GM21360 (cell line): Measurements from ENCODE around the gene LIN9.

Experiments used
- ATAC-seq: cut with Tn5 transposase; IDR thresholded peaks from one replicate; pipeline ENCODE4 v1.9.1; 2021; ENCODE audit warnings: mild to moderate bottlenecking, moderate library complexity; ENCODE audit not compliant: unreplicated experiment

LIN9 gene

DNA sequence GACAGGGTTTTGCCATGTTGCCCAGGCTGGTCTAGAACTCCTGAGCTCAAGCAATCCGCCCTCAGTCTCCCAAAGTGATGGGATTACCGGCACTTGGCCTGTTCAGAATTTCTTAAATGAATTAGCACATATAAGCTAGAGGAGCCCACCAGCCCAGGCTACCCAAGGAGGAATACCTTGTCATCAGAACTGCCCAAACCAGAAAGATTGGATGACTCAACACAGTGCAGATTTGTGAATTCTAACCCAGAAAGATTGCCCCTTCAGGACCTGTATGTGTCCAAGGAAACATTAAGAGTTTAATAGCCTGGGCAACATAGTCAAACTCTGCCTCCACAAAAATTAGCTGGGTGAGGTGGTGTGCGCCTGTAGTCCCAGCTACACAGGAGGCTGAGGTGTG lies 14.0 kb upstream of the LIN9 start:
- no peak for ATAC-seq

DNA sequence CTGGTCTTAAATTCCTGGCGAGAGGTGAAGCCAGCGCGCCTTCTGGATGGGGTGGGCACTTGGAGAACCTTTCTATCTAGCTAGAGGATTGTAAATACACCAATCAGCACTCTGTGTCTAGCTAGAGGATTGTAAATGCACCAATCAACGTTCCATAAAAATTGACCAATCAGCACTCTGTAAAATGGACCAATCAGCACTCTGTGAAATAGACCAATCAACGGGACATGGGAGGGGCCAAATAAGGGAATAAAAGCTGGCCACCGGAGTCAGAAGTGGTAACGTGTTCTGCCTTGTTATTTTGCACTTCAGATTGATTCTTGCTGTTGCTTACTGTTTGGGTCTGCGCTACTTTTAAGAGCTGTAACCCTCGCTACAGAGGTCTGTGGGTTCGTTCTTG lies 12.0 kb upstream of the LIN9 start:
- ATAC-seq, result no peak

DNA sequence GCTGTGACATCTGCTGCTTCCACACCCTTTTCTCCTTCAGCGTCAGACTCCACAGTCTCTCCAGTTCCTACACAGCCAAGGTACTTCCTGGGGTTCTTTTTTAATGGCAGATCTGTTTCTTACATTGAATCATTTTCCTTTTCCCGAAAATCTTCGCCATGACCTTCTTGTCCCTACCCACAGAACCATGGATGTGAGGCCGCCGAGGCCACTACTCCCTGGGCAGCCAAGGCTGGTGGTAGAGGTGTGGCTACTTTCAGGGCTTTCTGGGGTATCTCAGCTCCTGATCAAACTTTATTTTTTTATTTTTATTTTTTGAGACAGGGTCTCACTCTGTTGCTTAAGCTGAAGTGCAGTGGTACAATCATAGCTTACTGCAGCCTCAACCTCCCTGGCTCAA lies 9.5 kb upstream of the LIN9 start:
- ATAC-seq, result no peak

DNA sequence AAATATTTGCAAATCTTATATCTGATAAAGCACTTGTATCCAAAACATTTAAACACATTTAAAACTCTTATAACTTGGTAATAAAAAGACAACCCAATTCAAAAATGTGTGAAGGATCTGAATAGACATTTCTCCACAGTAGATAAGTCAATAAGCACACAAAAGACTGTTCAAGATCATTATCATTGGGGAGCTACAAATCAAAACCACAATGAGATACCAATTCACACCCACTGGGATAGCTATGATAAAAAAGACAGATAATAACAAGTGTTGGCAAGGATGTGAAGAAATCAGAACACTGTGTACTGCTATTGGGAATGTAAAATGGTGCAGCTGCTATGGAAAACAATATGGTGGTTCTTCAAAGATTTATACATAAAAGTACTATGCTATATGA lies 5.1 kb upstream of the LIN9 start:
- ATAC-seq, result no peak

DNA sequence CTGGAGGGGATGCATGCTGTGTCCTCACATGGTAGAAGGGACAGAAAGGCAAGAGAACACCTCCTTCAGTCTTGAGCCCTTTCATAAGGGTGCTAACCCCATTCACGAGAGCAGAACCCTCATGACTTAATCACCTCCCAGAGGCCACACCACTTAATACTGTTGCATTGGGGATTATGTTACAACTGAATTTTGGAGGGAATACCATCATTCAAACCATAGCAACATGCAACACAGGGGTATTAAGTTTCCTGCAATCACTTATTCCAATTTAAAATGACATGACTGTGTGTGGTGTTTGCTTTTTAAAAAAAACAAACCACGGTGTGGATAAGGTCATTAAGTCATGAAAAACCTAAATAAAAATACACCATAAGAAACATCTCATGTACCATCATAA lies 3.1 kb upstream of the LIN9 start:
- ATAC-seq, result no peak

DNA sequence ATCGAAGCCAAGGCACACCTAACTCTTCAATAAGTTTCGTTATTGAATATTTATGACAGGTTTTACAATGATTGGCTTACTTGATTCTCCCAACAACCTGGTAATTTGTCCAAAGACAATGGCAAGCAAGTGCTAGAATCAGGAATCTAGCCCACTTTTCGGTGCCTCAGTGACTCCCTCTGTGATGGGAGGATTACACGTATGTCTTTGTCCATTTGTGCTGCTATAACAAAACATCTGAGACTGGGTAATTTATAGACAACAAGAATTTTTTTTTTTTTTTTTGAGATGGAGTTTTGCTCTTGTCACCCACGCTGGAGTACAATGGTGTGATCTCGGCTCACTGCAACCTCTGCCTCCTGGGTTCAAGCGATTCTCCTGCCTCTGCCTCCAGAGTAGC lies 2.4 kb upstream of the LIN9 start:
- no peak for ATAC-seq

DNA sequence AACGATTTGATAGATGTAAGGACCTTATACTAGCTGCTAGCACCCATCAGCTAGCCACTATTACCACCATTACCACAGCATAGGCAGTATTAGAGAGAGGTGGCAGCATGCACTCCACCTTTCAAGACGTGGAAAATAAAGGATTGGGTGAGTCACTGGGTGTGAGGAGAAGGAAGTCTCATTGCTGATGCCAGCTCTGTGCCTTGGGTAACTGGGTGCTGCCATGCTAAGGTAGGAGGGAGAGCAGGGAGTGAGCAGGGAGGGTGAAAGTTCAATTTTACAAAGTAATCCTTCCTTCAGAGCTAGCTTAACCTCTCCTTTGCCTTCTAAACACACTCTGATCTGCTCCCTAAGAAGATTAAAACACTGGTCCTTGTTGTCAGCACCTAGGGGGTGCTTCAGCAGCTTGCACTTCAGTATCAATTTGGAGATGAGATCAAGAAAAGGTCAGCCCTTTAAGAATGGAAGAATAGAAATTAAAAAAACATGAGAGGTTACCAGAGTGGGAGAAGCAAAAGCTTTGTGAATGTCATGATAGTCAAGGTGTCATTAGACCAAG lies 1.8 kb upstream of the LIN9 start:
- ATAC-seq, result no peak

DNA sequence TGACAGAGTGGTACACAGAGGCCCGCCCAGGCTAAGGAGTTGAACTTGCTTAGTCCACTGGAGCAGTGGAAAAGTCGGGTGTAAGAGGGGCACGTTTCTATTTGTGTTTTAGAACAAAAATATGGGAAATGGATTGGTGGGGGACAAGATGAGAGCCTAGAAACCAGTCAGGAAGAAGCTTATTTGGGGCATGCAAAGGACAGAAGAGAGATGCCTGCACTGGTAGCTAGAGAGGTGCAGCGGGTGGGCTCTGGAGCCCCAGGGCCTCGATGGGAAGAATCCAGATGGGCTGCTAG lies 1.2 kb upstream of the LIN9 start:
- no peak for ATAC-seq

DNA sequence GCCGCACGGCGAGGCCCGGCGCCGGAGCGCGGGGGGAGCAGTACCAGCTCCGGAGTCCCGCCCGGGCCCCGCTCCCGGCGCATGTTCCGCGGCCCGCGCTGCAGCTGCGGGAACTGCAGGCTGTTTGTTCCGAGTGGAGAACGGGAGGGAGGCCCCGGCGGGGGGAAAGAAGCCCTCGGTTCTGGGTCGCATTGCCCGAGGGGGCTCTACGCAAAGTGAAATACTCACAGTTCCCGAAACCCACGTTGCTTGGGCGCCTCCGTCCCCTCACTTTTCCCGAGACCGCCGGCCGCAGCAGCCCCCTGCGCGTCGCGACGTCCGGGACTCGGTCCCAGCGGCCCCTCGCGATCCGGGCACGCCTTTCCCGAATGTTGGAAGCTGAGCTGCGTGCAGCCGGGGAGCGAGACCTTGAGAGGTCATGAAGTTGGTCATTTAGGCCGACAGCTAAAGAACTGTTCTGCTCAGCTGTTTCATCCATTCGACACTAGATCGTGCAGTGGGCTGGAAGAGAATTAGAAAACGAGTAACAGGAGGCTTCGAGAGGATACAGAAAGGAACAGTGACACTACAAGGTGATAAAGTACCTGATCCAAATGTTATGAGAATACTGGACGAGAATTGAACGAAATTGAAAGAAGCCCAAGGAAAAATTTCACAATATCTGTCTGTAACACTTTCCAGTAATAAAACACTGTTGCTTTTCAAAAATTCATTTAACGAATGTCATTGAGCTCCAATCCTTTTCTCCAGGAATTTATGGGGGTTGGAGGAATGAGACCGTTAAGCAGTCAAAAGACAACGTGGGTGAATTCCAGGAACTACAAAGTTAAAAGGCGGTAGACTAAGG lies 657 bp upstream of the LIN9 start:
- ATAC-seq, result no peak

DNA sequence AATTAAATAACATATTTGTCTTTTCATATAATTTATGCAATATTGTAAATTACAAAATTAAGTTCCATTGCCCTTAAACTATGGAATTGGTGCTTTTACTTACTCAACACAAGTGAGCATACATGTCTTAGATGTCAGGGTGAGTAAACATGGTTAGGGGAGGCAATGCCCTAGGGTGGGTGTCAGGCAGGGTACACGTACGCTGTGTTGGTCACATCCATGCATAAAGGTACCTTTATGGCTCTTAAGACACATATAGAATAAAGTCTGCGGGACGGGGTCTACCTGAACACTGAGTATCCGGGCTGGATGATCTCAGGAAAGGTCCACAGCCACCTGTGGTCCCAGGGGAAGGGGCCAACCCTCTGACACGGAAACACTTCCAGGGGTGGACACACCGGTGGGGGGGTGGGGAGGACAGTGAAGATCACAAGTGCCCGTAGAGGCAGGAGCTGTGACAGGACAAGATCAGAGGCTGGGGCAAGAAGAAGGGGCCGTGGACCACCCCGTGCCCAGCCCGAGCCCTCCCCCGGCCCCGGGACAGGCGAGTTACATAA lies 720 bp downstream of the LIN9 start:
- no peak for ATAC-seq

DNA sequence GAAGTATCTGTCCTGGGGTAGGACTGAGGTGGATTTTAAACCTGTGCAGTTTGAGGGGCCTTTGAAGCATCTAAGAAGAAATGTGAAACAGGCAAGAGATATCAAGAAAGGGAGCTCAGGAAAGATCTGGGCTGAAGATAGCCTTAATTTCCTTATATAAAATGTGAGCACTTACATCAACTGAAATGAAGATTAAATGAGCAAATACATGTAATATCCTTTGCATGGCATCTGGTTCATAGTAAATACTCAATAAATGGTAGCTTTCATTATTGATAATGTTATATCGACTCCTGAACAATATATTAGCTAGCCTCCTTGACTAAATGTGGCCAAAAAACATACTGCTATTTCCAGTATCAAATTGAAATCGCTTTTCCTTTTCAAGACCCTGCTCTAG lies 2.5 kb downstream of the LIN9 start:
- no peak for ATAC-seq

DNA sequence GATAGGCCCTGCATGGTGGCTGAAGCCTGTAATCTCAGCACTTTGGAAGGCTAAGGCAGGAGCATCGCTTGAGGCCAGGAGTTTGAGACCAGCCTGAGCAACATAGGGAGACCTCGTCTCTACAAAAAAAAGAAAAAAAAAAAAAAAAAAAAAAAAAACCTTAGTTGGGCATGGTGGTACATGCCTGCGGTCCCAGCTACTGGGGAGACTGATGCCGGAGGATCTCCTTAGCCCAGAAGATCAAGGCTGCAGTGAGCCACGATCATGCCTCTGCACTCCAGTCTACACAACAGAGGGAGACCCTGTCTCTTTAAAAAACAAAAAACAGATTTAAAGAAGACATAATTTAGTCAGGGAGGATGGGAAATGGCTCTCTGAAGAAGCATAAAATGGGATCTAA lies 3.8 kb downstream of the LIN9 start:
- no peak for ATAC-seq

DNA sequence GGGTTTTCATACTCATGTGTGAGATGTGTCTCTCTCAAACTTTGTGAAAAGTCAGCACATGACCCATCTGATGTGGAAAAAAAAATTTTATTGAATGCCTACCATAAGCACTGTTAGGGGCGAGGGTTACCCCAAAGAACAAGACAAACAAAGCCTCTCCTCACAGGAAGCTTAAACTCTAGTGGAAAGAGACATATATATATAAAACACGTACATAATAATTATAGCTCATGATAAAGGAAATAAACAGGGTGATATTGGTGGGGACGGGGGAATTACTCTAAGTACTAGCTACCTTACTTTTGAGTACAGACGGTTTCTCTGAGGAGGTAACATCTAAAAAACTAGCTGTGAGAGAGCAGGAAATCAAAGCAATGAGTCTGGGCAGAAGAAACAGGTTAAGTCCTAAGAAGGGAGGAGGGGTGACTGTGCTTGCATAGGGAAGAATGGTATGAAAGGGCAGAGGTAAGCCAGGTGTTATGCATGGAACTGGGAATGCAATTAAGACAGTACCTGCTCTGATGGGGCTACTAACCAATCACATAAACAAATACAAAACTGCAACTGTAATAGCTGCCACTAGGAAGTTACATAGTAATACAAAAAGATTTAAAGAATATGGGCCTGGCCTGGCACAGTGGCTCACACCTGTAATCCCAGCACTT lies 4.5 kb downstream of the LIN9 start:
- ATAC-seq, result no peak

DNA sequence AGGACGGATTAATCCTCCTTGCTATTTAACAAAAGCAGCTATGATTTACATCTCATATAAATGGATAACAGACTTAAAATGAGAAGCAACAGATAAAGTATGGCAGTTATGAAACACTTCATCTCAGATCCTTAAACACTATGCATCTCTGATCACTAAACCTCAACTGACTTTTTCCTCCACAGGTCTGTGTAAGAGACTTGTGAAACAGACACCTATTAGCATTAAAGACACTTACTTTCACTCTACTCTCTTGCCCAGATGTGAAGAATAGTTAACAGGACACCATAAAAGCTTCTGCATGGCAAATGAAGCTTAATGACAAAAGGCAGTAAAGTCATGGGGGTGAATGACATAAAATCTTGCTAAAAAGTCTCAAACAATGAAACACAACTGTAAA lies 6.2 kb downstream of the LIN9 start:
- ATAC-seq, result no peak

DNA sequence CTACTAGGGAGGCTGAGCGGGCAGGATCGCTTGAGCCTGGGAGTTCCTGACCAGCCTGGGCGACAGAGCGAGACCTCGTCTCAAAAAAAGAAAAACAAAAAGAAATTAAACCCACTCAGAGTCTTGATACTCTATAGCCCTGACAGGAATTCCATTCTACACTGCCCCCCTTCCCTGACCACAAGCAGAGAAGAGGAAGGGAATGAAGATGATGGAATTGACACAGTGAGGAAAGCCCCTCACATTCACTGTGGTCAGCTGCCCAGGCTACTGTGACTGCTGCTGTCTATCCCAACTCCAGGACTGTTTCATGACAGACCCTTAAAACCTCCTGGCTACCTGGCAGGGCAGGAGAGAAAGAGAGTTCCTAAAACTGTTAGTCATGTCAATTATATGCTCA lies 12.1 kb downstream of the LIN9 start:
- ATAC-seq, result no peak

DNA sequence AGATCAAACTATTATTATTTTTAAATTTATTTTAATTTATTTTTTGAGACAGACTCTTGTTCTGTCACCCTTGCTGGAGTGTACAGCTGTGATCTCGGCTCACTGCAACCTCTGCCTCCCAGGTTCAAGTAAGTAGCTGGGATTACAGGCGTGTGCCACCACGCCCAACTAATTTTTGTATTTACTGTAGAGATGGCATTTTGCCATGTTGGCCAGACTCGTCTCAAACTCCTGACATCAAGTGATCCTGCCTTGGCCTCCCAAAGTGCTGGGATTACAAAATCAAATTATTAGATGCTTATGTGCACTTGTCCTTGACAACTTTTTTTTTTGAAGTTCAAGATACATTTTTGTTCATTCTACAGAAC lies 15.4 kb downstream of the LIN9 start:
- ATAC-seq, result no peak

DNA sequence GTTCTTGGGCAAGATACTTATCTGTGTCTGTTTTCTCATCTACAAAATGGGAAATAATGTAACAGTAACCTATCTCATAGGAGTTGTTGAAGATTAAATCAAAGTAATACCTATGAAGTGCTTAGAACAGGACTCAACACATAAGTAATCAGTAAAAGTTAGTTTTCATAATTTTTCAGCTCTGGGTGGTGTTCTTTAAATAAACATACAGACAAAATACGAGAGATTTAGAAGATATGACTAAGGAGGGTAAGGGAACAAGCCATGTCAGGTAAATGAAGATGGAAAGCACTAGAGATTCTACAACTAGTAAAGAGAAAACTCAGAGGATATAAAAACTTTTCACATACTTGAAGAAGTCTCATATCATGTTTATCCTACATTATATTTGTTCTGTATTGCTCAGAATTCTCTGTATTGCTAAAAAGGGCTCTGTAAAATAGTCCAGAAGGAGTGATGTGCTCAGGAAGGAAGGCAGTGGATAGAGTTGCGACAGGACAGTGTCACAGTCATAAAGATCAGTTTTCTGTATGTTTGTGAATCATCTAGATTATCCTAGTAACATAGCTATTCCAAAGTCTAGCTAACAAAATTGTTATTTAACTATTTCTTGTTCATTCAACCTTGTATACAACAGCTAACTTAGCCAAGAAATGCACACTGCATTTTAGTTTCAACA lies 16.0 kb downstream of the LIN9 start:
- ATAC-seq, result no peak

DNA sequence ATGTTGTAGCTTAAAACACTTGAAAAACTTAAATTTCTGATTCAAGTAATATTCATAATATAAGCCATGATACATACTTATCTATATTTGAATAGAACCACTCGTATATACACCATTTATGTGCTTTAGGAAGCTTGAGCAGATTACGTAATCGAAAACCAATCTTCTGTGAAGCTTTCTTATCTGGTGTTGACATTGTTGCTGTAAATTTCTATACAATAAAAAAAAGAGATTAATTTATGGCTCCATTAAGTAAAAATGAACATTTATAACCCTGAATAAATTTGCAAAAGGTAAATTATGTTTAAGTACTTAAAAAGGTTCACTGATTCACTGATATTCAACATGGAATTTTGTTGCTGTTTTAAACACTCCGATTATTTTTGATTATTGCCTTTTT lies 21.4 kb downstream of the LIN9 start:
- no peak for ATAC-seq

DNA sequence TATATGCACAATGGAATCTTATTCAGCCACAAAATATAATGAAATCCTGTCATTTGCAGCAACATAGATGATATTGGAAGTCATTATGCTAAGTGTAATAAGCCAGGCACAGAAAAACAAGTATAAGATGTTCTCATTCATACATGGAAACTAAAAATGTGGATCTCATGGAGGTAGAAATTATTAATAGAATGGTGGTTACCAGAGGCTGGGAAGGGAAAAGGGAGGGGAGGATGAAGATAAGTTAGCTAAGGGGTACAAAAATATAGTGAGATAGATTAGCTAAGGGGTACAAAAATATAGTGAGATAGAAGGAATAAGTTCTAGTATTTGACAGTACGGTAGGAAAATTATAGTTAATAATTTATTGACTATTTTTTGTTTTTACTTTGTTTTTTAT lies 27.9 kb downstream of the LIN9 start:
- no peak for ATAC-seq

DNA sequence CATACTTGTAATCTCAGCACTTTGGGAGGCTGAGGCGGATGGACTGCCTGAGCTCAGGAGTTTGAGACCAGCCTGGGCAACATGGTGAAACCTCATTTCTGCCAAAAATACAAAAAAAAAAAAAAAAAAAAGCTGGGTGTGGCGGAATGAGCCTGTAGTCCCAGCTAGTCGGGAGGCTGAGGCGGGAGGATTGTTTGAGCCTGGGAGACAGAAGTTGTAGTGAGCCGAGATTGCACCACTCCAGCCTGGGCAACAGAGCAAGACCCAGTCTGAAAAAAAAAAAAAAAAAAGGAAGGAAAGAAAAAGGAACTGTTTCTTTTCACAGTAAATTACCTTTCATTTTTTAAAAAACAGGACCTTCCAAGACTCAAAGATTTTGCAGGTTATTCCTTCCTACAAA lies 29.5 kb downstream of the LIN9 start:
- ATAC-seq, result no peak

DNA sequence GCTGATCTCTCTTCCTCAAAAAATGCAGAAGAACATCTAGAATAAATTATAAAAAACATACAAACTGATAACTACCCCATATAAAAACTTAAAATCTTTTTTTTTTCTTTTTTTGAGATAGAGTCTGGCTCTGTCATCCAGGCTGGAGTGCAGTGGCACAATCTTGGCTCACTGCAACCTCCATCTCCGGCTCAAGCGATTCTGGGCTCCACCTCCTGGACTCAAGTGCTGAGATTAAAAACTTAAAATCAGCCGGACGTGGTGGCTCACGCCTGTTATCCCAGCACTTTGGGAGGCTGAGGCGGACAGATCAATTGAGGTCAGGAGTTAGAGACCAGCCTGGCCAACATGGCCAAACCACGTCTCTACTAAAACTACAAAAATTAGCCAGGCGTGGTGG lies 31.1 kb downstream of the LIN9 start:
- ATAC-seq, result no peak

DNA sequence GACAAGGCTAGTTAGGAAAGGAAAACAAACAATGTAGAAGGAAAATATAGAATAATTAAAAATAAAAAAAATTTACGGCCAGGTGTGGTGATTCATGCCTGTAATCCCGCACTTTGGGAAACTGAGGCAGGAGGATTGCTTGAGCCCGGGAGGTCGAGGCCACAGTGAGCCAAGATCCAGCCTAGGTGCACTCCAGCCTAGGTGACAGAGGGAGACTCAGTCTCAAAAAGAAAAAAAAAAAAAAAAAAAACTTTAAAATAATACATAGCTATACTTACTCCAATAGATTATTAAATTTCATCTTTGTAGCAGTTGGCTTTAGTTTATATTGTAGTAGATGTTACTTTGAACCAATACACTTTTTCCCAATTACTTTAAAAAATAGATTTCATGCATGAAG lies 32.0 kb downstream of the LIN9 start:
- ATAC-seq, result no peak
